Left renal cortex interstitium (tissue), 4 donors: Measurements from ENCODE around the gene KCNH1. TPM values are rescaled to one million over a fixed set of nuclear protein-coding genes. Genes with fewer than 3 reads are reported as not detected.

Source experiments
- DNase-seq, 4 donors: peaks; one replicate each; pipeline ENCODE4 v3.0.0-alpha.2; 2013; ENCODE audit warnings: low read depth in 4 of 4, low spot score in 2 of 4, missing footprints in 1 of 4
- polyA plus RNA-seq, 4 donors: library from polyadenylated mRNA; unstranded; fragments of 120-200 nt; gene quantifications; one replicate each; pipeline ENCODE4 v1.2.1, GENCODE V29; 2013; ENCODE audit not compliant: insufficient read length in 4 of 4

The KCNH1 gene
- polyA plus RNA-seq, 4 donors = 0.24 to 0.33 (median 0.31) TPM

GRCh38 chr1:210771131-210771530 lies 362.8 kb downstream of the KCNH1 start:
- no peak for DNase-seq

GRCh38 chr1:210770396-210770984 lies 363.5 kb downstream of the KCNH1 start:
- DNase-seq = no peak

DNA sequence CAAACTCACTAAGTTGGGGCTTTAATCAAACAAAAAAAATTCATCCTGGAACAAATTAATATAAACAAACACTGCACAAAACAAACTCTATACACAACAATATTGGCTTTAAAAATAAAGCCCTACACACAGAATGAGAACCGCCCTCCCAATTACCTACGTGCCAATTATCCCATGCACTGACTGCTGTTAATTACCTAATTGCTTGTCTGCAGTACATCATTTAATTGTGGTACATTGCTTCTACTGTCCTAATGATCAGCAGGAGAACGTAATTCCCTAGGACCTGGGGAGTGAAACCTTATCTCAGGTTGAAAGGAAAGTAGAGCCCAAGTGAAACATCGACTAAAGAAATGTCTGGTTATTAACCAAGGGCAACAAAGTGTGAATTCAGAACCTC lies 364.5 kb downstream of the KCNH1 start:
- DNase-seq = no peak

GRCh38 chr1:210764536-210764935 lies 369.4 kb downstream of the KCNH1 start:
- no peak for DNase-seq

DNA sequence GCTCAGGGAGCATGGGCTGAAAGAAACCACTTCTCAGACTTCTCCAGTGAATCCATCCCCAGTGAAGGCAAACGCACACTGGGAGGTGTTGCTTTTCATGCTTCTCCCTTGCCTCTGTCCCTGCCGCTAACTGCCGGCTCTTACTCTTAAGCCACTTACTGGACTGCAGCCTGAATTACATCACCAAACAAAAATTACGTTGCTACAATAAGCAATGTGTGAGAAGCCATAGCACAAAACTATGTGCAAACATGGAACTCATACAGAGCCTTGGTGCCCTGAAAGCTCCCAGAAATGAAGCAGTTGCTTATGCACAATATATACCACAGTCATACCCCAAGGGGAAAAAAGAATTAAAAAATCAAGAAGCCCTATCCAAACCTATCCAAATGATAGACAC lies 375.2 kb downstream of the KCNH1 start:
- no peak for DNase-seq

GRCh38 chr1:210758261-210758660 lies 375.7 kb downstream of the KCNH1 start:
- no peak for DNase-seq

GRCh38 chr1:210757677-210758076 lies 376.3 kb downstream of the KCNH1 start:
- DNase-seq = no peak

GRCh38 chr1:210755991-210756659 lies 377.8 kb downstream of the KCNH1 start:
- DNase-seq = no peak

GRCh38 chr1:210754878-210755665 lies 378.9 kb downstream of the KCNH1 start:
- no peak for DNase-seq

- no peak for DNase-seq
Measured at GRCh38 chr1:210751911-210752310, 382.0 kb downstream of the KCNH1 start.

DNA sequence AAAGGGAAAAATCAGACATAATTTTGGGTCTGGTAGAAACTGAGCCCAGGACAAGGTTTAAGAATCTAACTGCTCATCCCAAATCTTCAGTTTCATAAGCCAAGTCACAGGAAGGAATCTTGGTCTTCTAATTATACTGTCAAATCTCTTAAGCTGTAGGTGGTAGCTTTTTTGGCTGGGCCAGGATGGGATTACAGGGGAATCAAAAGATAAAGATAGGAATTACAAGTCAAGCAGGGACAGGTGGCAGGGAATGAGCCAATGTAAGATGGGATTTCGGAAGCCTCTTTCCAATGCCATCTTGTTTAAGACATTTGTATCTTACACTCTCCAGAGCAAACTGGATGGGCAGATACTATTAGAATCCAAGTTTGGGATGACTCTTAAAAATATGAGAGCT lies 383.5 kb downstream of the KCNH1 start:
- DNase-seq = no peak

DNA sequence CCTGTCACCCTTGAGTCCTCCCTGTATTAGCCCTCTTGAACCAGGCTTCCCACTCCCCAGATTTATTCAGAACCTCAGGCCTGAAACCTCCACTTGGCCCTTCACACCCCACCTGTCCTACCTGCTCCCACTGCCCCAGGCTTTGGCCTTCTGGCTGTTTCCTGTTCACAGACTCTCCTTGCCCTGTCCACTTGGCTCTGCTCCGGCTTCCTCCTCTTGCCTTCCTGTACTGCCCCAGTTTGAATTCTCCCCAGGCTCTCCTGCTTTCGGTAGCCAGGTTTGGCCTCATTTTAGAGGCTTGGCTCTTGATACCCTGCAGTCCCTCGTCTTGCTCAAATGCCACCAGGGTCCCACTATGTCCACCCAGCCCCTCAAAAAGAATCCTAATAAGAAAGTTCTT lies 385.2 kb downstream of the KCNH1 start:
- no peak for DNase-seq

GRCh38 chr1:210747890-210748289 lies 386.1 kb downstream of the KCNH1 start:
- no peak for DNase-seq

GRCh38 chr1:210747112-210747511 lies 386.8 kb downstream of the KCNH1 start:
- no peak for DNase-seq

- DNase-seq = no peak
Measured at GRCh38 chr1:210746024-210746731, 387.8 kb downstream of the KCNH1 start.

DNA sequence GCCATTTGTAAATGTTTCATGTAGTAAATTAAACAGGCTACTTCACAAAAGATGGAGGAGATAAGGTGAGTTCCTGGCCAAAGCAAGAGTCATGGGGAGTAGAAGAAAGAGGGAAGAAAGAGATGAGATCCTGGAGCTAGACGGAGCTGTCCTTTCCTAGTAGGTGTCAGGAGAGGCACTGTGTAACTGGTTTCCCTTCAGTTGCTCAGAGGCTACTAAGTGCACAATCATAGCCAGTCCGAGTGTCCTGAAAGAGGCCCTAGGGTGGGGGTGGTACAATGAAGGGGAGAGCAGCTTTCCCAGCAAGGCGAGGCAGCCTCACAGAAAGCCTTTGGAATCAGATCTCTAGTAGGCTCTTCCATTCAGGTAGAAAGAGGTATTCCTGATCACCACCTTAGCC lies 390.9 kb downstream of the KCNH1 start:
- DNase-seq = no peak

- no peak for DNase-seq
Measured at GRCh38 chr1:210741564-210741963, 392.4 kb downstream of the KCNH1 start.

GRCh38 chr1:210739627-210740026 lies 394.3 kb downstream of the KCNH1 start:
- peak in 1 of 4 donors; percentile 2 for DNase-seq

DNA sequence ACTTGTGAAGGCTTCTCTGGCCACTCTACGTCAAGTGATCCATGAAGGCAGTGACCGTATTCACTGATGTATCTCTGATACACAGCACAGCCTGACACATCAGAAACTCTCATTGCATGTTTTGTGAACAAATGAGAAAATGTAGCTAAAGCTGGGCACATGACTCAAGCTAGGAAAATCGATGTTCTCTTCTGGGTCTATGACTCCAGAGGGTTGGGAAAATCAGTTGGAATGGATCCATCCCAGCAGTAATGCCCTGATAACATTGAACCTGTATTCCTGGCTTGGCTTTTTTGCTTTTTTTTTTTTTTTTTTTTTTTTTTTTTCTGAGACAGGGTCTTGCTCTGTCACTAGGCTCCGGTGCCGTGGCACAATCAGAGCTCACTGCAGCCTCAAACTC lies 395.7 kb downstream of the KCNH1 start:
- no peak for DNase-seq

GRCh38 chr1:210736713-210737112 lies 397.2 kb downstream of the KCNH1 start:
- DNase-seq = no peak

DNA sequence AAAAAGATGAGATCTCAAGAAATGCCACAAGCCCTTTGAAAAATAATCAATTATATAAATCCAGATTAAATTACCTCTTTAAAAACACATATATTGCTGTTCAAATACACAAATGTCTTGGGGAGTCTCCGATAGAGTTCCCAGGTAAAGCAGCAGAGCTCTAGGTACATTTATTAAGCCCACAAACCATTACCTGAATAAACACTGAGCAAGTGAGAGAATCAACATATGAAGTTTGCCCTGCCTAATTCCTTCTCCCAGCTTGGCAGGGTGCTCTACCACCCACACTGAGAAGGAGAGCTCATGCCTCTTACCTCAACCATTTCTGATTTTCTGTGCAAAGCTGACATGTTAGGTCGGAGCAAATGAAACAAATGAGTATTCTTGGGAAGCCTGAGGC lies 402.4 kb downstream of the KCNH1 start:
- DNase-seq = no peak
